ENCODE data around the gene PRTN3. TPM values are rescaled to one million over a fixed set of nuclear protein-coding genes. Genes with fewer than 3 reads are reported as not detected.
"Not testable (repeated sequence)": the region's sequence is repeated elsewhere in the genome, so short reads cannot be mapped to it uniquely, and the experiment has no call there.

PRTN3 gene
- total and polyA plus RNA-seq, 2 experiments from 2014 or later: not detected

DNA sequence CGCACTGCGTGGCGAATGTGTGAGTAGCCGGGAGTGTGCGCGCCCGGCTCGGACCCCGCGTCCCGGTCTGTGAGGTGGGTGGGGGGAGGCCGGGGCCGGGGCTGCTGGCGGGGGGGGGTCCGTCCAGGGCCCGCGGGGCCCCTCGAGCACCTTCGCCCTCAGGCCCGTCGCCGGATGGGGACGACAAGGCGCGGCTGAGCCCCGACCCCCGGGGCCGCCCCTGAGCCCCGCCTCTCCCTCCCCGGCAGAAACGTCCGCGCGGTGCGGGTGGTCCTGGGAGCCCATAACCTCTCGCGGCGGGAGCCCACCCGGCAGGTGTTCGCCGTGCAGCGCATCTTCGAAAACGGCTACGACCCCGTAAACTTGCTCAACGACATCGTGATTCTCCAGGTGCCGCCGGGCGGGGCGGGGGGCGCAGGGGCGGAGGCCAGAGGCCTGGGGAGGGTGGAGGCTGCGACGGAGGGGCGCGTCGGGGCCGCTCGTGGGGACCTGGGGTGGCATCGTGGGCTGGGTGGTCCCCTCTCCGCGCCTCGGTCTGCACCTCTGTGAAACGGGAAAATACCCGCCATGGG, 12.3 kb downstream of the PRTN3 start:
- Histone ChIP-seq H3K27ac (no peak overlapping the region), H2AFZ (no peak overlapping the region), H3K4me3 (no peak overlapping the region), H3K4me1 (ENCODE audit: insufficient read depth) (no peaks in the 10 kb centered on the region), H3K9me3 (ENCODE audit: low read depth) (no peaks in the 10 kb centered on the region), H3K9me2 (replicated peaks; ENCODE audit: insufficient read depth) (no peaks in the 10 kb centered on the region), H4K20me1 (ENCODE audit: insufficient read depth, poor library complexity, severe bottlenecking) (no peaks in the 10 kb centered on the region), H3K79me2 (no peaks in the 10 kb centered on the region), H3K4me2 (no peak overlapping the region), H3K36me3 (replicated peaks; ENCODE audit: insufficient read depth, low read depth) (no peaks in the 10 kb centered on the region), H3K27me3 (no peaks in the 10 kb centered on the region)
- TF ChIP-seq EZH2phosphoT487 (IDR thresholded peaks at IDR 0.05; ENCODE audit: low read depth, severe bottlenecking, unreplicated experiment): no peak
- no peak for TF ChIP-seq EZH2 (IDR thresholded peaks at IDR 0.05; ENCODE audit: borderline replicate concordance)
- TF ChIP-seq, protein P1, sequence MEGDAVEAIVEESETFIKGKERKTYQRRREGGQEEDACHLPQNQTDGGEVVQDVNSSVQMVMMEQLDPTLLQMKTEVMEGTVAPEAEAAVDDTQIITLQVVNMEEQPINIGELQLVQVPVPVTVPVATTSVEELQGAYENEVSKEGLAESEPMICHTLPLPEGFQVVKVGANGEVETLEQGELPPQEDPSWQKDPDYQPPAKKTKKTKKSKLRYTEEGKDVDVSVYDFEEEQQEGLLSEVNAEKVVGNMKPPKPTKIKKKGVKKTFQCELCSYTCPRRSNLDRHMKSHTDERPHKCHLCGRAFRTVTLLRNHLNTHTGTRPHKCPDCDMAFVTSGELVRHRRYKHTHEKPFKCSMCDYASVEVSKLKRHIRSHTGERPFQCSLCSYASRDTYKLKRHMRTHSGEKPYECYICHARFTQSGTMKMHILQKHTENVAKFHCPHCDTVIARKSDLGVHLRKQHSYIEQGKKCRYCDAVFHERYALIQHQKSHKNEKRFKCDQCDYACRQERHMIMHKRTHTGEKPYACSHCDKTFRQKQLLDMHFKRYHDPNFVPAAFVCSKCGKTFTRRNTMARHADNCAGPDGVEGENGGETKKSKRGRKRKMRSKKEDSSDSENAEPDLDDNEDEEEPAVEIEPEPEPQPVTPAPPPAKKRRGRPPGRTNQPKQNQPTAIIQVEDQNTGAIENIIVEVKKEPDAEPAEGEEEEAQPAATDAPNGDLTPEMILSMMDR (IDR thresholded peaks at IDR 0.05; ENCODE audit: poor library complexity): no peak
- DNase-seq (ENCODE audit: low spot score): no peak
- WGBS (ENCODE audit: low lambda C conversion rate, missing lambda C conversion rate): 95% methylated on average over 23 of the region's 67 CpGs

DNA sequence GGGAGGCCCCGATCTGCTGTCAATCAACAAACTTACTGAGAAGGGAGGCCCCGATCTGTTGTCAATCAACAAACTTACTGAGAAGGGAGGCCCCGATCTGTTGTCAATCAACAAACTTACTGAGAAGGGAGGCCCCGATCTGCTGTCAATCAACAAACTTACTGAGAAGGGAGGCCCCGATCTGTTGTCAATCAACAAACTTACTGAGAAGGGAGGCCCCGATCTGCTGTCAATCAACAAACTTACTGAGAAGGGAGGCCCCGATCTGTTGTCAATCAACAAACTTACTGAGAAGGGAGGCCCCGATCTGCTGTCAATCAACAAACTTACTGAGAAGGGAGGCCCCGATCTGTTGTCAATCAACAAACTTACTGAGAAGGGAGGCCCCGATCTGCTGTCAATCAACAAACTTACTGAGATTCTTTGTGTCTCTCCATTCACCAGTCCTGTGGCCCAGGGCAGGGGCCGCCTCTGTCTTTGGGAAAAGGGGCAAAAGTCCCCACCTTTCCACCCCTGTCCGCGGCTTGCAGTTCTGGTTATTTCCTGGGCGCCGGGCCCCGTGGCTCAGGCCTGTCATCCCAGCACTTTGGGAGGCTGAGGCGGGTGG, 12.9 kb downstream of the PRTN3 start:
- H4K20me1 ChIP-seq (ENCODE audit: insufficient read depth, poor library complexity, severe bottlenecking); H3K4me3 ChIP-seq; H3K36me3 ChIP-seq (replicated peaks; ENCODE audit: insufficient read depth, low read depth); H3K4me2 ChIP-seq; H3K27me3 ChIP-seq; H2AFZ ChIP-seq; H3K27ac ChIP-seq; H3K4me1 ChIP-seq (ENCODE audit: insufficient read depth); H3K9me3 ChIP-seq (ENCODE audit: low read depth); DNase-seq (ENCODE audit: low spot score); H3K79me2 ChIP-seq; H3K9me2 ChIP-seq (replicated peaks; ENCODE audit: insufficient read depth): not testable (repeated sequence)
- 86% methylated on average over 9 of the region's 17 CpGs for WGBS (ENCODE audit: low lambda C conversion rate, missing lambda C conversion rate)

DNA sequence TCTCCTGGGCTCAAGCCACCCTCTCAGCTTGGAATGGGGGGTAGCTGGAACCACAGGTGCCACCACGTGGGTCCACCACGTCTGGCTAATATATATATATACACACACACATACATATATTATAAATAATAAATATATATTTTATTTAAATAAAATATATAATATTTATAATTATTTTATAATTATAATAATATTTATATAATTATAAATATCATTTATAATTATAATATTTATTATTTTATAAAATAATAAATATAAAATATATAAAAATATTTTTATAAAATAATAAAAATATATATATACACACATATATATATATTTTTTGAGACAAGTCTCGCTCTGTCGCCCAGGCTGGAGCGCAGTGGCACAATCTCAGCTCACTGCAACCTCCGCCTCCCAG, 13.8 kb downstream of the PRTN3 start:
- no peak for TF ChIP-seq EZH2phosphoT487 (IDR thresholded peaks at IDR 0.05; ENCODE audit: low read depth, severe bottlenecking, unreplicated experiment)
- Histone ChIP-seq H3K4me1 (ENCODE audit: insufficient read depth) (no peaks in the 10 kb centered on the region), H4K20me1 (ENCODE audit: insufficient read depth, poor library complexity, severe bottlenecking) (no peaks in the 10 kb centered on the region), H3K4me3 (no peak overlapping the region), H3K36me3 (replicated peaks; ENCODE audit: insufficient read depth, low read depth) (no peaks in the 10 kb centered on the region), H3K27ac (no peak overlapping the region), H2AFZ (no peak overlapping the region), H3K9me3 (ENCODE audit: low read depth) (no peaks in the 10 kb centered on the region), H3K27me3 (no peaks in the 10 kb centered on the region), H3K79me2 (no peaks in the 10 kb centered on the region), H3K9me2 (replicated peaks; ENCODE audit: insufficient read depth) (no peaks in the 10 kb centered on the region), H3K4me2 (no peak overlapping the region)
- WGBS (ENCODE audit: low lambda C conversion rate, missing lambda C conversion rate): 81% methylated on average over 6 of the region's 6 CpGs
- DNase-seq (ENCODE audit: low spot score): no peak

DNA sequence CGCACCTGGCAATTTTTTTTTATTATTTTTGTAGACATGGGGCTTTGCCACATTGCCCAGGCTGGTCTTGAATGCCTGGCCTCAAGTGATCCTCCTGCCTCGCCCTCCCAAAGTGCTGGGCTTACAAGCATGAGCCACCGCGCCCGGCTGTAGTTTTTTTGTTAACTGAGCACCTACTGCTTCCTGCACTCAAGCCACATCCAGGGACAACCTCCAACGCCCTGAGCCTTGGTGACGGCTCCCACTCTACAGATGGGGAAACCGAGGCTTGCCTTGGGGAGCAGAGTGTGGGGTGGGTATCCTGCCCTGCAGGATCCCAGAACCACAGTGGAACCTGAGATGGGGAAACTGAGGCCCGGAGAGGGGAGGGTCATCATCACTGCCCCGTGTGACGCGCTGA, 14.3 kb downstream of the PRTN3 start:
- H3K27ac ChIP-seq: no peak overlapping the region

DNA sequence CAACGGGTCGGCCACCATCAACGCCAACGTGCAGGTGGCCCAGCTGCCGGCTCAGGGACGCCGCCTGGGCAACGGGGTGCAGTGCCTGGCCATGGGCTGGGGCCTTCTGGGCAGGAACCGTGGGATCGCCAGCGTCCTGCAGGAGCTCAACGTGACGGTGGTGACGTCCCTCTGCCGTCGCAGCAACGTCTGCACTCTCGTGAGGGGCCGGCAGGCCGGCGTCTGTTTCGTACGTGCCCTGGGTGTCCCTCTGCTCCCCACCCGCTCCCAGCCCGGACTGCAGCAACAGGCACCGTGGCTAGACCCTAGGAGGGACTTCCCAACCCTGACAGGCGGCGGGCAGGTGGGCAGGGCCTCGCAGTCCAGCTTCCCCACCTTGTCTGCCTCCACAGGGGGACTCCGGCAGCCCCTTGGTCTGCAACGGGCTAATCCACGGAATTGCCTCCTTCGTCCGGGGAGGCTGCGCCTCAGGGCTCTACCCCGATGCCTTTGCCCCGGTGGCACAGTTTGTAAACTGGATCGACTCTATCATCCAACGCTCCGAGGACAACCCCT, 14.8 kb downstream of the PRTN3 start:
- H3K4me1 ChIP-seq (ENCODE audit: insufficient read depth): peaks cover 5% of the 10 kb centered on the region
- H3K27ac ChIP-seq: no peak overlapping the region
- no peaks in the 10 kb centered on the region for H4K20me1 ChIP-seq (ENCODE audit: insufficient read depth, poor library complexity, severe bottlenecking)
- no peaks in the 10 kb centered on the region for H3K9me2 ChIP-seq (replicated peaks; ENCODE audit: insufficient read depth)
- no peak overlapping the region for H3K4me3 ChIP-seq
- no peak overlapping the region for H2AFZ ChIP-seq
- H3K4me2 ChIP-seq: no peak overlapping the region
- no peaks in the 10 kb centered on the region for H3K36me3 ChIP-seq (replicated peaks; ENCODE audit: insufficient read depth, low read depth)
- H3K27me3 ChIP-seq: no peaks in the 10 kb centered on the region
- WGBS (ENCODE audit: low lambda C conversion rate, missing lambda C conversion rate): 84% methylated on average over 37 of the region's 40 CpGs
- H3K79me2 ChIP-seq: no peaks in the 10 kb centered on the region
- DNase-seq (ENCODE audit: low spot score): no peak
- no peak for TF ChIP-seq EZH2phosphoT487 (IDR thresholded peaks at IDR 0.05; ENCODE audit: low read depth, severe bottlenecking, unreplicated experiment)
- TF ChIP-seq EZH2 (IDR thresholded peaks at IDR 0.05; ENCODE audit: borderline replicate concordance): no peak
- TF ChIP-seq, protein P1 (IDR thresholded peaks at IDR 0.05; ENCODE audit: poor library complexity): no peak
- H3K9me3 ChIP-seq (ENCODE audit: low read depth): no peaks in the 10 kb centered on the region

More for the DNA sequence above, 14.3 kb downstream of the PRTN3 start:
- Histone ChIP-seq H2AFZ (no peak overlapping the region), H3K9me2 (replicated peaks; ENCODE audit: insufficient read depth) (no peaks in the 10 kb centered on the region), H4K20me1 (ENCODE audit: insufficient read depth, poor library complexity, severe bottlenecking) (no peaks in the 10 kb centered on the region), H3K4me2 (no peak overlapping the region), H3K4me3 (no peak overlapping the region), H3K79me2 (no peaks in the 10 kb centered on the region), H3K27me3 (no peaks in the 10 kb centered on the region), H3K9me3 (ENCODE audit: low read depth) (no peaks in the 10 kb centered on the region), H3K36me3 (replicated peaks; ENCODE audit: insufficient read depth, low read depth) (no peaks in the 10 kb centered on the region), H3K4me1 (ENCODE audit: insufficient read depth) (peaks cover 3% of the 10 kb centered on the region)
- DNase-seq (ENCODE audit: low spot score): no peak
- WGBS (ENCODE audit: low lambda C conversion rate, missing lambda C conversion rate): 90% methylated on average over 12 of the region's 12 CpGs
- no peak for TF ChIP-seq EZH2 (IDR thresholded peaks at IDR 0.05; ENCODE audit: borderline replicate concordance)

Measured in hepatocyte (in vitro differentiated cells).